ENCODE measurements around the gene NPEPPS. TPM values are rescaled to one million over a fixed set of nuclear protein-coding genes. Genes with fewer than 3 reads are reported as not detected.

NPEPPS gene
- total RNA-seq, 2 experiments from 2014 or later: 91.1 to 98.4 TPM

DNA sequence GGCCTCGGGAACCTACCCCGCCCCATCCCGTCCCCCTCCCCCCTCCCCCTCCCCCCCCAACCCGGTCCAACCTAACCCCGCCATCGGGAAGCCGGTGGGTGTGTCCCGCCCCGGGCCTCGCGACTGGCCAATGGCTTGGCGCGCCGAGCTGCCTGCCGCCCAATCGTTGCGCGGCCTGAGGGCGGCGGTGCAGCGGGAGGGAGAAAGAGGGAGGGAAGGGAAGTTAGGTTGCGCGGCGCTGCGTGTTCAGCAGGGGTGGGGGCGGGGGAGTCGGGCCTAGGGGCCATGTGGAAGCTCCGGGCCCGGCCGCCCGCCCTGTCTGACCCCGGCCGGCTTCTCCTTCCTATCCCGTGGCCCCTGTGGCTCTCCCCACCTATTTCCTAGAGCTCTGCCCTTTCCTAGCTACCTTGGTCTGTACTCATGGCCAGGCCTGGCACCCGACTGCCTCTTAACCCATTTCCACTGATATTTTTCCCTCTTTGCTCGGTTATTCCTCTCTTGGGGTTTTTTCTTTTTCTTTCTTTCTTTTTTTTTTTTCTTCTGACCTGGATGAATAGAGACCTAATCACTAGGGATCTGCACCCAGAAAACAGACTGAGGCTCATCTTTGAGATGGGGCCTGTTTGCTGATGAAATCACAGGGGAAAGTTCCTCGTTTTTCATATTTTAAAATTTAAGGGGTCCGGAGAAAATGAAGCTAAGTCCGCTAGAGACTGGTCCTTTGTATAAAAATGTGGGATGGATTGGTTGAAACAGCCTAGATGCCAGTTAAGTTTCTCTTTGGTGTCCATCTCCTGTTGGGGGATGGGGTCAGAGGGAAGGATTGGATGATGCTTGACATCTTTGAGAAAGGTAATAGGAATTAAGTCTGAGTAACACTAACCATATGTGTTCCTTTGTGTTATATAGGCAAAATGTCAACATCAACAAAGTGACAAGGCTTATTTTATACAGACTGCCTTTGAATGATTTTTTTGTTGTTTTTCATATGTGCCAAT, 119.9 kb downstream of the NPEPPS start:
- CTCF ChIA-PET: interaction anchor here (1.1 to 4.5 kb wide), 7 partner anchors 14 to 139 kb away, joined by 3 to 23 read pairs (median 5); partner anchors contain the start of gene TBX21
- POLR2A ChIA-PET: interaction anchor here (0.6 to 1.3 kb wide), 4 partner anchors 9 to 441 kb away, joined by 3 to 8 read pairs (median 4); no protein-coding TSS in a partner anchor

DNA sequence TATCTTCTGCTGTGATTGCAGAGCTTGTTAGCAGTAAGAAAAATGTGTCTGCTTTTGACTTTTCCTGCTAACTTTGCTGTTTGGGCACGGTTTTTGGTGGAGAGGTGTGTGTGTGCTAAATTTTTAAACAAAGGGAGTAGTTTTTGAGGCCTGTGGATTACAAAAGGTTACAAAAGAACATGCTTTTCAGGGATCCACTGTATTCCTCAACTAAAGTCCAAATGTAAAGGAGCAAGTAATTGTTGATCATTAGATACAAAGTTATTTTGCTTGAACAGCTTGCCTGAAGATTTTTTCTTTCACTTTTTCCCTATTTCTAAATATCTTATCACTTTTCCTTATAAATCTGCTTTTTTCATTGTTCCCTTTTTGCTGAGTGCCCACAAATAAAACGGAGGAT, 120.8 kb downstream of the NPEPPS start:
- ChIA-PET POLR2A (no interaction called here), CTCF (interaction anchor here (1.1 to 4.5 kb wide), 5 partner anchors 12 to 67 kb away, joined by 3 to 23 read pairs (median 7); no protein-coding TSS in a partner anchor)

DNA sequence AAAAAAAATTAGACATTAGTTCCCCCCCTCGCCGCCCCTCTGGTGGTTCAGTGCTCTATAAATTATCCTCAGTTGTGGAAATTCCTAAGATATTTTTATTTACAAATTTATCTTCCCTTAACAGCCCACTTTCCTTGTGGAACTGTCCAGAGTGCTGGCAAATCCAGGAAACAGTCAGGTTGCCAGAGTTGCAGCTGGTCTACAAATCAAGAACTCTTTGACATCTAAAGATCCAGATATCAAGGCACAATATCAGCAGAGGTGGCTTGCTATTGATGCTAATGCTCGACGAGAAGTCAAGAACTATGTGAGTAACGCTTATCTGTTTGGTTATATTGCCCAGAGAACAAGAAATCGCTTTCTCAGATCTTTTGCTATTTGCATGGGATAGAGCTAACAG, 121.7 kb downstream of the NPEPPS start:
- POLR2A ChIA-PET: interaction anchor here (1.0 to 1.2 kb wide), 2 partner anchors 9 to 22 kb away, joined by 4 to 6 read pairs; no protein-coding TSS in a partner anchor

DNA sequence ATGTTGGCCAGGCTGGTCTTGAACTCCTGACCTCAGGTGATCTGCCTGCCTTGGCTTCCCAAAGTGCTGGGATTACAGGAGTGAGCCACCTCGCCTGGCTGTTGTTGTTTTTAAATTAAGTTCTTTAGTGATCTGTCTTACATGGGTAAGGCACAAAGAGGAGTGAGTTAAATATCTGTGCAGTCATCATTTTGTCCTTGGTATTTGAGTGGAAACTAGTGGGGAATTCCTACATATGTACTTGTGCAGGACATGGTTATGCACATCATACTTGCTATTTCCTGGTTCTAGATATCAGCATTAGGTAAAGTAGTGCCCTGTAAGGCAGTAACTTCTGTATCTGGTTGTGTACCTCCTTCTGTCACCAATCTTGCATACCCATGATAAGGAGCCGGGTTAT, 122.5 kb downstream of the NPEPPS start:
- ChIA-PET POLR2A (interaction anchor here (0.7 to 1.2 kb wide), 2 partner anchors 9 to 685 kb away, joined by 6 to 11 read pairs; no protein-coding TSS in a partner anchor), CTCF (interaction anchor here (0.7 to 1.6 kb wide), 2 partner anchors 10 to 149 kb away, joined by 4 to 7 read pairs; no protein-coding TSS in a partner anchor)

More for the DNA sequence above, 121.7 kb downstream of the NPEPPS start:
- CTCF ChIA-PET: interaction anchor here (0.6 to 1.6 kb wide), 3 partner anchors 11 to 150 kb away, joined by 3 to 7 read pairs (median 4); no protein-coding TSS in a partner anchor

DNA sequence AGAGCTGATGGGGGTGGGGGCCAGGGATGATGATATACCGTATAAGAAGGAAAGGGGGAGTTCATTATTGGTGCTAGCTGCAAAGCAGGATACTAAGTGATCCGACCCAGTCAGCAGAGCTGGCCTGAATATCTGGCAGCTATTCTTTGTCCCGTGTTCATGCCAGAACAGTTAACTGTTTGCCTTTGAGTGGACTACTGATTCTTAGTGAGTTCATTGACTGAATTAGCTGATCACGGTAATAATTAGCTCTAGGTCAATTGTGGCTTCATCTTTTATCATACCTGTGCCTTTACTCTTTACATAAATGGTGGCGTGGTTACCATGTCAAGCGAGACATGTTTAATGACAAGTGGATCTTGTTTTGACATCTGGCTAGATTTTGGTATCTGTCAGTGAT, 124.1 kb downstream of the NPEPPS start:
- POLR2A ChIA-PET: interaction anchor here (1.2 kb wide), 1 partner anchor 8 kb away, joined by 6 read pairs; no protein-coding TSS in a partner anchor
- CTCF ChIA-PET: interaction anchor here (0.6 to 1.5 kb wide), 4 partner anchors 8 to 41 kb away, joined by 3 to 4 read pairs (median 3); no protein-coding TSS in a partner anchor

DNA sequence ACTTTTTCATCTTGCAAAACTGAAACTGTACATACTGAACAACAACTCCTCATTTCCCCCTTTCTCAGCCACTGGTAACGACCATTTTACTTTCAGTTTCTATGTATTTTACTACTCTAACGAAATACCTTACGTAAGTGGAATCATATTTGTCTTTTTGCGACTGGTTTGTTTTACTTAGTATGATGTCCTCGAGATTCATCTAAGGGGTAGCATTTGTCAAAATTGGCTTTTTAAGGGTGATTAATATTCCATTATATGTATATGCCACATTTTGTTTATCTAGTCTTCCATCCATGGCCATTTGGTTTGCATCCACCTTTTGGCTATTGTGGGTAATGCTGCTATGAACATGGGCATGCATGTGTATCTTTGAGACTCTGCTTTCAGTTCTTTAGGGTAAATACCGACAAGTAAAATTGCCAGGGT, 129.2 kb downstream of the NPEPPS start:
- CTCF ChIA-PET: no interaction called here
- POLR2A ChIA-PET: interaction anchor here (1.2 kb wide), 1 partner anchor 9 kb away, joined by 8 read pairs; no protein-coding TSS in a partner anchor

DNA sequence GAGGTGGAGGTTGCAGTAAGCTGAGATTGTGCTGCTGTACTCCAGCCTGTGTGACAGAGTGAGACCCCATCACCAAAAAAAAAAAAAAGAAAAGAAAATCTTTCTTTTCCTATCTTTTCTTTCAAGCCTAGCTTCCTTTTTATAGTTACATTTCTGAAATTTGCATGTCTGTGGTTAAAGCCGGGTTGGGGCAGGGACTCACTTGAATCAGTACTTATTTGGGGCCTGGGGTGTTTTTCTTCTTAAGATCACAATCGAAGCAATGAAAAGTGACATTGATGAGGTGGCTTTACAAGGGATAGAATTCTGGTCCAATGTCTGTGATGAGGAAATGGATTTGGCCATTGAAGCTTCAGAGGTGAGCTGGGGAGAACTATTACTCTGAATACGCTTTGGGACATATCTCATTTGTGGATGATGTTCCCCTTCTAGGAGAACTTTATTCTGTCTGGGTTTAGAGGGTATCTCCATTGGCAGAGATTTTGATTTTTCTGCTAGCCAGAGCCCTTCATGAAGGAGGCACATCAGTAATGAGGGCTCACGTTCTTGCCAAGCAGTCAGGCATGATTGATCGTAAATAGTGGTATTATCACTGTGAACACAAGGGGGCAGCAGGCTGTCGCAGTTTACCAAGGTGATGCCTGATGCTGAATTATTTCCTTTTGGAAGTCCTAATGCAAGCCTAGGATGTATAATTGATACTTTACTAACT, 133.2 kb downstream of the NPEPPS start:
- ChIA-PET CTCF (interaction anchor here (0.6 to 4.9 kb wide), 12 partner anchors 9 to 126 kb away, joined by 3 to 31 read pairs (median 4); partner anchors contain the start of gene KPNB1), POLR2A (interaction anchor here (0.7 to 2.0 kb wide), 4 partner anchors 9 to 68 kb away, joined by 3 to 7 read pairs (median 6); partner anchors contain the start of gene KPNB1)

DNA sequence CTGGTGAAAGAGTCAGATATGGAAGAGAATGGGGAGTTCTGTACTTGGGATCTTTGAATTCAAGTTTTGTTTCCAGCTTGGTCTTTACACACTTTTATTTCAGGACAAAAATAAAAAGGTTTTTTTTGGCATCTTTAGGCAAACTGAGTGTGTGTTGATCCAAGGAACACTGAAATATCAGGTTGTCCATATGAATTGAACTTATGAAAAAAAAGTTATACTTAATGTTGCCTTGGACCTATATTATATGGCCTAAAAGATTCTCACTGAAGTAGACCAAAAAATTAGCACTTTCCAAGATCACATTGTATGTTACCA, 133.7 kb downstream of the NPEPPS start:
- ChIA-PET CTCF (interaction anchor here (0.6 to 4.9 kb wide), 8 partner anchors 10 to 121 kb away, joined by 3 to 31 read pairs (median 4); partner anchors contain the start of gene KPNB1), POLR2A (interaction anchor here (0.7 to 2.0 kb wide), 3 partner anchors 12 to 24 kb away, joined by 3 to 10 read pairs (median 7); partner anchors contain the start of gene KPNB1)

DNA sequence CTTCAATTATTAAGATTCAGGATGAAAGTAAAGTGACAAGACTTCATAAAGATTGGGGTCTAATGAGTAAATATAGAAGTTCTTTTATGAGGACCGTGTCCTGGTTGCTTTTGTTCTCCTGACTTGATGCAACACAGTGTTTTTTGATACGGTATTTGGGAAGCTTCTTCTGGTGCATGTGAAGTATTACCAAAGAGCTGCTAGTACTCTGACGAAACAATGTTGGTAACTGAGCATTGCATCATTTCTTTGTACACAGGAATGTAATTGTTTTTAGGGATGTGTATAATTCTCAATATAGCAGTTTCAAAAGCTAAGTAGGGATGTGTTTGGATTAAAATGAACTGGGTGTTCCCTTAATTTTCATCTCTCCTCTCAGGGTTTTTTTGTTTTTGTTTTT, 134.7 kb downstream of the NPEPPS start:
- ChIA-PET POLR2A (interaction anchor here (0.6 to 1.7 kb wide), 3 partner anchors 9 to 123 kb away, joined by 3 to 10 read pairs (median 4); no protein-coding TSS in a partner anchor), CTCF (interaction anchor here (1.3 to 4.9 kb wide), 4 partner anchors 13 to 124 kb away, joined by 3 to 31 read pairs (median 14); partner anchors contain the start of gene KPNB1)

DNA sequence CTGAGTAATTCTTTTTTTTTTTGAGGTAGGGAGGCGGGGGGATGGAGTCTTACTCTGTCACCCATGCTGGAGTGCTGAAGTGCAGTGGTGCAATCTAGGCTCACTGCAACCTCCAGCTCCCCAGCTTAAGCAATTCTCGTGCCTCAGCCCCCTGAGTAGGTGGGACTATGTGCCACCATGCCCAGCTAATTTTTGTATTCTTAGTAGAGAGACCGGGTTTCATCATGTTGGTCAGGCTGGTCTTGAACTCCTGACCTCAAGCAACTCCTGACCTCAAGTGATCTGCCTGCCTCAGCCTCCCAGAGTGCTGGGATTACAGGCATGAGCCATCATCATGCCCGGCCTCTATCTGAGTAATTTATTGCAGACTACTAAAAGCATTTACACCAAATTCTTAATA, 138.2 kb downstream of the NPEPPS start:
- POLR2A ChIA-PET: interaction anchor here (0.5 to 1.1 kb wide), 3 partner anchors 11 to 89 kb away, joined by 3 to 6 read pairs (median 3); no protein-coding TSS in a partner anchor
- CTCF ChIA-PET: interaction anchor here (1.0 kb wide), 1 partner anchor 221 kb away, joined by 3 read pairs; no protein-coding TSS in a partner anchor

DNA sequence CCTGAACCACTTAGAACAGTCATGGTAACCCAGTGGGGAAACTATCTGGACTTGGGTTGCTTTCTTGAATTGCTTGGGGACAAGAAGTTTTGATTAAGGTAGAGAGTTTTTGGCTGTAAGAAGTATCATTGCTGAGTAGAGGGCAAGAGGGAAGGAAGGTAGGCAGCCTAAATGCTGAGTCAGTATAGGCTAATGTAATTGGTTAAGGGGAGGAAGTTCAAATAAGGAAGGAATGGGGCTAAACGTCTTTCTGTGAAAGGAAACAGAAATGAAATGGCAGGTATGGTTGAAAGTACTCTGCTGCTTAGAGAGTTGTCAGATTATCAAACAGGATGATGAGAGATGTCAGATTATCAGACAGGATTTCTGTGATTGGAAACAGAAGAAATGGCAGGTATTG, 139.2 kb downstream of the NPEPPS start:
- POLR2A ChIA-PET: interaction anchor here (1.1 kb wide), 1 partner anchor 10 kb away, joined by 3 read pairs; no protein-coding TSS in a partner anchor
- CTCF ChIA-PET: interaction anchor here (0.6 to 1.3 kb wide), 2 partner anchors 13 to 21 kb away, joined by 5 to 6 read pairs; partner anchors contain the start of gene KPNB1

Other genes starting within 250 kb of the NPEPPS start
- gene EFCAB13, start 207.2 kb upstream of the NPEPPS start, total RNA-seq: 1 to 10 TPM; 3.0 to 5.2 TPM
- gene KPNB1, start 118.8 kb downstream of the NPEPPS start, total RNA-seq: 100 to 1,000 TPM; 844 to 864 TPM
- 1 to 10 TPM; 6.2 to 6.7 TPM for gene TBKBP1, start 163.1 kb downstream of the NPEPPS start, total RNA-seq
- gene TBX21, start 202.1 kb downstream of the NPEPPS start, total RNA-seq: 10 to 100 TPM; 53.7 to 54.7 TPM

Measured in activated CD8-positive, alpha-beta memory T cell treated with anti-CD3 and anti-CD28 coated beads for 36 hours (primary cell).